Mucosa of descending colon (tissue), 3 donors: ENCODE data around the gene ZNF407. TPM values are rescaled to one million over a fixed set of nuclear protein-coding genes. Genes with fewer than 3 reads are reported as not detected.

Experiments
- ATAC-seq: fragments of 200-7000 bp; cut with Tn5 transposase; one replicate; pipeline ENCODE4 v1.9.1; 2020; ENCODE audit warnings: mild to moderate bottlenecking, moderate library complexity
- DNase-seq, 3 donors: peaks; one replicate each; pipeline ENCODE4 v3.0.0-alpha.2; 2020
- H3K36me3 ChIP-seq: fragments of 200-600 bp; one replicate; pipeline ENCODE4 v1.8.0; 2021; ENCODE audit warnings: low read depth, mild to moderate bottlenecking
- H3K4me1 ChIP-seq: fragments of 200-600 bp; one replicate; pipeline ENCODE4 v1.8.0; 2021; ENCODE audit warnings: low read depth, mild to moderate bottlenecking
- H3K4me3 ChIP-seq: fragments of 200-600 bp; one replicate; pipeline ENCODE4 v1.8.0; 2021; ENCODE audit warnings: mild to moderate bottlenecking
- H3K9me3 ChIP-seq: fragments of 200-600 bp; one replicate; pipeline ENCODE4 v1.8.0; 2021; ENCODE audit warnings: mild to moderate bottlenecking
- intact Hi-C, 2 donors: fragments of 100-400 bp; cut with DNase I in 1 of 2; cut with micrococcal nuclease in 1 of 2; formaldehyde crosslinking; loops; one replicate each; pipeline versions ENCODE4 v1.11.0 to v1.11.1; 2022; cut with DNase I, micrococcal nuclease
- total RNA-seq, 3 donors: library from RNA; stranded (reverse); fragmentation: NEBNext Ultra II Directional in 2 of 3; extraction: Animal tissue kit (Norgen Biotek cat#: 25700) in 2 of 3; gene quantifications; one replicate each; pipeline versions ENCODE4 v1.2.1 to v1.2.4, GENCODE V29; 2021 to 2023
- TF ChIP-seq, protein P1 (sequence below): fragments of 200-600 bp; IDR thresholded peaks from one replicate; pipeline ENCODE4 v1.8.0; 2022; ENCODE audit warnings: antibody characterized with exemption, mild to moderate bottlenecking
- donor health status: DM: no; HTN: no; CAD: no; lungs with moderate emphysema.
- donor health status: DM: no; HTN: no; CAD: no.
- donor health status: DM: no; HTN: yes; CAD: no.

Gene ZNF407
- total RNA-seq, 3 donors from 2014 or later = 13.0 to 25.1 (median 18.8) TPM

DNA sequence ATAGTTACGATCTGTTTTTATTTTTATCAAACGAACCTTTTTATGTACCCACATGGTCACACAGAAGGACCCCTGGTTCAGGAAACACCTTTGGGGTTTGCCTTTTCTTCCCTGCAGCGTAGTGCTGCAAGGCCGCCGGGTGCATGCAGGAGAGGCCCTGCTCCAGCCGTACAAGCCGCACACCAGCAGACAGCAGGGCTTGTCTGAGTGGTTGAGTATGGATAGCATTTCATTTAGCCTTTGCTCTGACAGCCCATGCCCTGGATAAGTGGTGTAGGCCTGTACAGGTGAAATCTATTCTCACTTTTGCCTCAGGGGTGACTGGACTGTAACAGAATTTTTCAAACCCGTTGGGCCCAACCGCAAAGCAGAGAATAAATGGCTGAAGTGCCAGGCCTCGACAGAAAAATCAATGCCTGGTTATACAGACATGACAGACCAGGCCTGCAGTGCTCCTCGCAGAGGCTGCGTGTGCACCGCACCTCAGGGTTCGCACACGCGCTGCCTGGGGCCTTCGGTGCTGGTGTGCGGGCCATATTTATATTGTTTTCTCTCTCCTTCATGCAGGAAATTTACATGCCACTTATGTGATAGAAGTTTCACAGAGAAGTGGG, 279.1 kb downstream of the ZNF407 start:
- H3K36me3 ChIP-seq = no peaks in the 10 kb centered on the region
- intact Hi-C loops = no loop called here
- no peak overlapping the region for H3K4me3 ChIP-seq
- no peaks in the 10 kb centered on the region for H3K4me1 ChIP-seq
- ATAC-seq (no peak), DNase-seq (no peak)
- no peaks in the 10 kb centered on the region for H3K9me3 ChIP-seq
- TF ChIP-seq, protein P1, sequence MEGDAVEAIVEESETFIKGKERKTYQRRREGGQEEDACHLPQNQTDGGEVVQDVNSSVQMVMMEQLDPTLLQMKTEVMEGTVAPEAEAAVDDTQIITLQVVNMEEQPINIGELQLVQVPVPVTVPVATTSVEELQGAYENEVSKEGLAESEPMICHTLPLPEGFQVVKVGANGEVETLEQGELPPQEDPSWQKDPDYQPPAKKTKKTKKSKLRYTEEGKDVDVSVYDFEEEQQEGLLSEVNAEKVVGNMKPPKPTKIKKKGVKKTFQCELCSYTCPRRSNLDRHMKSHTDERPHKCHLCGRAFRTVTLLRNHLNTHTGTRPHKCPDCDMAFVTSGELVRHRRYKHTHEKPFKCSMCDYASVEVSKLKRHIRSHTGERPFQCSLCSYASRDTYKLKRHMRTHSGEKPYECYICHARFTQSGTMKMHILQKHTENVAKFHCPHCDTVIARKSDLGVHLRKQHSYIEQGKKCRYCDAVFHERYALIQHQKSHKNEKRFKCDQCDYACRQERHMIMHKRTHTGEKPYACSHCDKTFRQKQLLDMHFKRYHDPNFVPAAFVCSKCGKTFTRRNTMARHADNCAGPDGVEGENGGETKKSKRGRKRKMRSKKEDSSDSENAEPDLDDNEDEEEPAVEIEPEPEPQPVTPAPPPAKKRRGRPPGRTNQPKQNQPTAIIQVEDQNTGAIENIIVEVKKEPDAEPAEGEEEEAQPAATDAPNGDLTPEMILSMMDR = no peak

DNA sequence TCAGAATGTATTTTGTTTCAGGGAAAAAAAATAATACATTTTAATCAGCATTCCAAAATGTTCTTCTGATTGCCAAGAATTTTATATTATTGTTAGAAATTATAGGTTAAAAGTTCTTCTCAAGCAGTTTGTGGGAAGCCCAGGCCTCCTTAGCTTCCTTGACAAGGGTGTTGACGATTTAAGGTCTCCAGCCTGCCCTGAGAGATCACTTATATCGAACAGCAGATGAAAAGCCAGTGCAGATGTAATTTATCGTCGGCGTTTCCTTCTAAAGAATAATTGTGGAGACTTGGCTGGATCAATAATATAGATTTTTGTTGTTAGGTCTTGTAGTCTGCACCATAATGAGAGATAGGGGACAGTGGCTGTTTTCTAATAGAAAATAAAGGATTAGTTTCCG, 280.6 kb downstream of the ZNF407 start:
- TF ChIP-seq, protein P1 = no peak
- ATAC-seq (no peak), DNase-seq (no peak)
- Histone ChIP-seq H3K4me3 (no peak overlapping the region), H3K36me3 (no peaks in the 10 kb centered on the region), H3K9me3 (no peaks in the 10 kb centered on the region), H3K4me1 (no peaks in the 10 kb centered on the region)
- intact Hi-C loops = no loop called here

DNA sequence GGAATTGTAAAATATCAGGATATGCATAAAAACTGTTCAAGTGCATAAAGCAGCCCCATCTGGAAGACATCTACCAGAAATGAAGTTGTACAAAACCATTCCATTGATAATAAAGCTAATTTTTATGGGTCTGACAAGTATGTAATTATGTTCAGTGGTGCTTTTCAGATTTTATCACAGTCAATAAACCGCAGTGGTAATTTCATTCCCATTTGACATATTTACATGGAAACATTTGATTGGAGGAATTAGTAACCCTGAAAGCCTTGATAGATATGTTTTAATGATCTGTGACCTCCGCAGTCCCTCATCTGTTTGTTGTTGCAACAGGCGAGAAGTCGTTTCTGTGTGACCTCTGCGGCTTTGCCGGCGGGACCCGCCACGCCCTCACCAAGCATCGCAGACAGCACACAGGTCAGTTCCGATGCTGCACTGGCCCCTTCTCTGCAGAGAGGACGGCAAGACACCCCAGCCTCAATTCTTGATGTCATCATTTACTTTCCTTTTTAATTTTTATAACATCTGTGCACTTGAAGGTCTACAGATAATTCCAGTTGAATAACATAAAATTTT, 283.1 kb downstream of the ZNF407 start:
- no peak for DNase-seq
- H3K9me3 ChIP-seq = no peaks in the 10 kb centered on the region
- intact Hi-C loops = no loop called here
- H3K4me1 ChIP-seq = no peaks in the 10 kb centered on the region
- TF ChIP-seq, protein P1 = no peak
- H3K36me3 ChIP-seq = no peaks in the 10 kb centered on the region
- no peak overlapping the region for H3K4me3 ChIP-seq
- ATAC-seq = no peak

DNA sequence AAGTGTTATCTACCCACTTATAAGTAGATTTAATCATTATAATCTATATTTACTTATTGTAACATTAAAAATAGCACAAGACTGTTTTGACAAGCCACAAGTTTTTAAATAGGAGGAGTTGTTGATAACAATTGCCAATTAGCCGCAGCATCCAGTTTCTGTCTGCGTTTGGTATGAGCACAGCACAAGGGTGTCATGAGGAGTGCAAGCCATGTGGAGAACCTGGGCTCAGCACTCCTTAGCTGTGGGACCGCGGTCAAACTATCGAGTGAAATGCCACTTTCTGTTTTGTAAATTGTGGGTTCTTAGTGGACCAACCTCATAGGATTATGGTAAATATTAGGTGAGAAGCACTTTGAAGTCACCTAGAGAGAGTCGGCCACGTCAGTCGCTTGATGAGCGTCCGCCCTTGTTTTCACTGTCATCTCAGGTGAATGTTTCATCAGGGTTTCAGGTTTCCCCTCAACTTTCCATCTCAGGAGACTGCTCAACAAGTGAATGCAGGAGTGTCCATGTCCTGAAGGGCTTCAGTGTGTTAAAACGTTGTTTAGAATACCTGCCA, 294.5 kb downstream of the ZNF407 start:
- Histone ChIP-seq H3K4me1 (no peaks in the 10 kb centered on the region), H3K36me3 (no peaks in the 10 kb centered on the region), H3K4me3 (no peak overlapping the region), H3K9me3 (no peaks in the 10 kb centered on the region)
- ATAC-seq (no peak), DNase-seq (no peak)
- intact Hi-C loops = no loop called here
- TF ChIP-seq, protein P1 = no peak

DNA sequence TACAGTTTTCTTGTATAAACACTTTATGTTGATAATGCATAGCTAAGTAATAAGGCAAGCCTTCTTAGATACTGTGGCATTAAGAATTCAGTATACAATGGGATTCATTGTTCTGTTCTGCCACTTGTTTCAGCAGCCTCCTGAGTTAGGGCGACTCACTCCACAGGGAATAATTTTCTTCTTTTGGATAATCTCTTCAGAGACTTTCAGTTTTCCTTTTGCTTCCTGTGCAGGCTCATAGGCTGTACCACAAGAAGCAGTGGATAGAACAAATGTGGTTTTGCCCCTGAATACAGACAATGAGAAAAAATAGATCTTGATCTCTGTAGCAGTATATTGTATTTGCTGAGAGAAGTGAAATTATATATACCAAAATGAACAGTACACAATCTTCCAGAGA, 298.0 kb downstream of the ZNF407 start:
- H3K4me3 ChIP-seq = no peak overlapping the region
- no peaks in the 10 kb centered on the region for H3K4me1 ChIP-seq
- TF ChIP-seq, protein P1 = no peak
- DNase-seq (no peak), ATAC-seq (no peak)
- intact Hi-C loops = no loop called here
- no peaks in the 10 kb centered on the region for H3K36me3 ChIP-seq
- H3K9me3 ChIP-seq = no peaks in the 10 kb centered on the region
